ENCODE data around the gene ZNF205. TPM values are rescaled to one million over a fixed set of nuclear protein-coding genes. Genes with fewer than 3 reads are reported as not detected.

The ZNF205 gene
- total and polyA plus RNA-seq, 9 of the 15 experiments (the other 6 are each of a cell fraction or from before 2014, with no cell fraction given), result 2.4 to 11.8 (median 5.1) TPM; not detected in 2

DNA sequence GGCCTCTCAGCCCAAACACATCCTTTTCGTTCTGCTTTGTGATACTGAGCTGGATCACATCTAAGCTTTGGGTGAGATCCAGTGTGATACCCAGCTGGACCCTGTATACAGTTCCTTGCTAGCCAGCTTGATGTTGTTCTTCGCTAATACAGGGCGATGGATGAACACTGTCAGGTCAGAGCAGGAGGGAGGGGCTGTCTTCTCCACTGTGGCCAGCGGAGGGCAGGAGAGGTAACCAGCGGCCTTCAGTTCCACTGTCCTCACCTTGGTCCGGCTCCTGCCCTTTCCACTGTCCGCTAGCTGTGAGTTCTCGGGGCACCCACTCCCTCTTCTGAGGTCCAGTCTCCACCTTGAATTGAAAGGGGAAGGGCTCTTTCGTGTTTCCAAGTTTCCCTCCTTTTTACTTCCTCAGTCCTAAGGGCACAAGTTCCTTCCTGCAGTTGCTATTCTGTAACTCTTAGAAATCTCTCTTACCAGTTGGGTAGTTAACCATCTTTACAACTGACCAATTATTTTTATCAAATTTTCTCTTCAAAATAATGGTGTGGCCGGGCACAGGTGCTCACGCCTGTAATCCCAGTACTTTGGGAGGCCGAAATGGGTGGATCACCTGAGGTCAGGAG lies 19.5 kb downstream of the ZNF205 start (continued):
- TF ChIP-seq, protein P1, sequence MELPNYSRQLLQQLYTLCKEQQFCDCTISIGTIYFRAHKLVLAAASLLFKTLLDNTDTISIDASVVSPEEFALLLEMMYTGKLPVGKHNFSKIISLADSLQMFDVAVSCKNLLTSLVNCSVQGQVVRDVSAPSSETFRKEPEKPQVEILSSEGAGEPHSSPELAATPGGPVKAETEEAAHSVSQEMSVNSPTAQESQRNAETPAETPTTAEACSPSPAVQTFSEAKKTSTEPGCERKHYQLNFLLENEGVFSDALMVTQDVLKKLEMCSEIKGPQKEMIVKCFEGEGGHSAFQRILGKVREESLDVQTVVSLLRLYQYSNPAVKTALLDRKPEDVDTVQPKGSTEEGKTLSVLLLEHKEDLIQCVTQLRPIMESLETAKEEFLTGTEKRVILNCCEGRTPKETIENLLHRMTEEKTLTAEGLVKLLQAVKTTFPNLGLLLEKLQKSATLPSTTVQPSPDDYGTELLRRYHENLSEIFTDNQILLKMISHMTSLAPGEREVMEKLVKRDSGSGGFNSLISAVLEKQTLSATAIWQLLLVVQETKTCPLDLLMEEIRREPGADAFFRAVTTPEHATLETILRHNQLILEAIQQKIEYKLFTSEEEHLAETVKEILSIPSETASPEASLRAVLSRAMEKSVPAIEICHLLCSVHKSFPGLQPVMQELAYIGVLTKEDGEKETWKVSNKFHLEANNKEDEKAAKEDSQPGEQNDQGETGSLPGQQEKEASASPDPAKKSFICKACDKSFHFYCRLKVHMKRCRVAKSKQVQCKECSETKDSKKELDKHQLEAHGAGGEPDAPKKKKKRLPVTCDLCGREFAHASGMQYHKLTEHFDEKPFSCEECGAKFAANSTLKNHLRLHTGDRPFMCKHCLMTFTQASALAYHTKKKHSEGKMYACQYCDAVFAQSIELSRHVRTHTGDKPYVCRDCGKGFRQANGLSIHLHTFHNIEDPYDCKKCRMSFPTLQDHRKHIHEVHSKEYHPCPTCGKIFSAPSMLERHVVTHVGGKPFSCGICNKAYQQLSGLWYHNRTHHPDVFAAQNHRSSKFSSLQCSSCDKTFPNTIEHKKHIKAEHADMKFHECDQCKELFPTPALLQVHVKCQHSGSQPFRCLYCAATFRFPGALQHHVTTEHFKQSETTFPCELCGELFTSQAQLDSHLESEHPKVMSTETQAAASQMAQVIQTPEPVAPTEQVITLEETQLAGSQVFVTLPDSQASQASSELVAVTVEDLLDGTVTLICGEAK (IDR thresholded peaks at IDR 0.05), result no peak
- TF ChIP-seq, protein P1 (CRISPR knock-in tag; IDR thresholded peaks at IDR 0.05), result no peak
- TF ChIP-seq CEBPG (CRISPR knock-in tag; IDR thresholded peaks at IDR 0.05) (no peak), CEBPG (tag; conservative IDR thresholded peaks at IDR 0.05 in 1 of 2, IDR thresholded peaks at IDR 0.05 in 1 of 2) (no peak), XRCC5 (IDR thresholded peaks at IDR 0.05; ENCODE audit: low read depth, low read length) (no peak), RBM22 (IDR thresholded peaks at IDR 0.05; ENCODE audit: low read depth, low read length, poor library complexity, severe bottlenecking) (no peak), FOXP1 (CRISPR knock-in tag; IDR thresholded peaks at IDR 0.05) (no peak), CSDE1 (IDR thresholded peaks at IDR 0.05) (no peak), SAFB (IDR thresholded peaks at IDR 0.05; ENCODE audit: borderline replicate concordance, low read depth, low read length) (no peak), CTBP1 (IDR thresholded peaks at IDR 0.05; ENCODE audit: borderline replicate concordance) (peak; percentile 29; the same call in 1 of the 2 replicates), FIP1L1 (IDR thresholded peaks at IDR 0.05; ENCODE audit: low read depth, low read length, poor library complexity, severe bottlenecking) (no peak), ZNF263 (CRISPR knock-in tag; IDR thresholded peaks at IDR 0.05; ENCODE audit: borderline replicate concordance) (no peak)
- TF ChIP-seq, protein P2, sequence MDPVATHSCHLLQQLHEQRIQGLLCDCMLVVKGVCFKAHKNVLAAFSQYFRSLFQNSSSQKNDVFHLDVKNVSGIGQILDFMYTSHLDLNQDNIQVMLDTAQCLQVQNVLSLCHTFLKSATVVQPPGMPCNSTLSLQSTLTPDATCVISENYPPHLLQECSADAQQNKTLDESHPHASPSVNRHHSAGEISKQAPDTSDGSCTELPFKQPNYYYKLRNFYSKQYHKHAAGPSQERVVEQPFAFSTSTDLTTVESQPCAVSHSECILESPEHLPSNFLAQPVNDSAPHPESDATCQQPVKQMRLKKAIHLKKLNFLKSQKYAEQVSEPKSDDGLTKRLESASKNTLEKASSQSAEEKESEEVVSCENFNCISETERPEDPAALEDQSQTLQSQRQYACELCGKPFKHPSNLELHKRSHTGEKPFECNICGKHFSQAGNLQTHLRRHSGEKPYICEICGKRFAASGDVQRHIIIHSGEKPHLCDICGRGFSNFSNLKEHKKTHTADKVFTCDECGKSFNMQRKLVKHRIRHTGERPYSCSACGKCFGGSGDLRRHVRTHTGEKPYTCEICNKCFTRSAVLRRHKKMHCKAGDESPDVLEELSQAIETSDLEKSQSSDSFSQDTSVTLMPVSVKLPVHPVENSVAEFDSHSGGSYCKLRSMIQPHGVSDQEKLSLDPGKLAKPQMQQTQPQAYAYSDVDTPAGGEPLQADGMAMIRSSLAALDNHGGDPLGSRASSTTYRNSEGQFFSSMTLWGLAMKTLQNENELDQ (CRISPR knock-in tag; IDR thresholded peaks at IDR 0.05; ENCODE audit: borderline replicate concordance), result 0 out of 2 replicates have a peak, but pooled peaks have one; percentile 36
- TF ChIP-seq, protein P3, sequence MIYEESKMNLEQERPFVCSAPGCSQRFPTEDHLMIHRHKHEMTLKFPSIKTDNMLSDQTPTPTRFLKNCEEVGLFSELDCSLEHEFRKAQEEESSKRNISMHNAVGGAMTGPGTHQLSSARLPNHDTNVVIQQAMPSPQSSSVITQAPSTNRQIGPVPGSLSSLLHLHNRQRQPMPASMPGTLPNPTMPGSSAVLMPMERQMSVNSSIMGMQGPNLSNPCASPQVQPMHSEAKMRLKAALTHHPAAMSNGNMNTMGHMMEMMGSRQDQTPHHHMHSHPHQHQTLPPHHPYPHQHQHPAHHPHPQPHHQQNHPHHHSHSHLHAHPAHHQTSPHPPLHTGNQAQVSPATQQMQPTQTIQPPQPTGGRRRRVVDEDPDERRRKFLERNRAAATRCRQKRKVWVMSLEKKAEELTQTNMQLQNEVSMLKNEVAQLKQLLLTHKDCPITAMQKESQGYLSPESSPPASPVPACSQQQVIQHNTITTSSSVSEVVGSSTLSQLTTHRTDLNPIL (CRISPR knock-in tag; IDR thresholded peaks at IDR 0.05), result no peak
